GM12878 (cell line): ENCODE data around the gene AHNAK2.

Experiments used
- BRCA1 ChIP-seq: IDR thresholded peaks from 2 replicates; pipeline ENCODE4 v1.6.1; 2011; ENCODE audit warnings: low read depth, low read length, improper control_type of control experiment
- CTCF ChIP-seq, 3 experiments: IDR thresholded peaks in 2 of 3; conservative IDR thresholded peaks in 1 of 3; 2 replicates each; pipeline ENCODE4 v1.5.1; 2011; ENCODE audit warnings: low read depth in 3 of 3, low read length in 3 of 3, mild to moderate bottlenecking in 3 of 3, control low read depth in 2 of 3, moderate library complexity in 2 of 3, inconsistent platforms in 1 of 3, mixed read lengths in 1 of 3; ENCODE audit not compliant: control insufficient read depth in 2 of 3, insufficient read depth in 1 of 3; ENCODE audit errors: extremely low read depth in 1 of 3
- MYC ChIP-seq: IDR thresholded peaks from 2 replicates; pipeline ENCODE4 v1.6.1; 2011; ENCODE audit warnings: mild to moderate bottlenecking, low read length, moderate library complexity, inconsistent platforms; ENCODE audit not compliant: insufficient read depth, insufficient replicate concordance, insufficient read length, severe bottlenecking
- NKRF ChIP-seq: fragments of 450-650 bp; conservative IDR thresholded peaks from 2 replicates; pipeline ENCODE4 v1.6.1; 2017; ENCODE audit warnings: mild to moderate bottlenecking, moderate library complexity
- PAX8 ChIP-seq: fragments of 450-650 bp; IDR thresholded peaks from 2 replicates; pipeline ENCODE4 v1.6.1; 2017; ENCODE audit warnings: mild to moderate bottlenecking, moderate library complexity
- POLR2A ChIP-seq: IDR thresholded peaks from 2 replicates; pipeline ENCODE4 v1.6.1; 2011; ENCODE audit warnings: low read depth, mild to moderate bottlenecking, low read length
- RAD21 ChIP-seq: IDR thresholded peaks from 2 replicates; pipeline ENCODE4 v1.6.1; 2011; ENCODE audit warnings: mild to moderate bottlenecking, low read depth, low read length, moderate library complexity; ENCODE audit not compliant: insufficient read depth
- TAF1 ChIP-seq: IDR thresholded peaks from 2 replicates; pipeline ENCODE4 v1.6.1; 2011; ENCODE audit warnings: mild to moderate bottlenecking, low read depth, low read length, borderline replicate concordance
- USF1 ChIP-seq: IDR thresholded peaks from 2 replicates; pipeline ENCODE4 v1.6.1; 2011; ENCODE audit warnings: borderline replicate concordance, low read depth, mild to moderate bottlenecking, moderate library complexity, mixed read lengths, low read length; ENCODE audit not compliant: insufficient read depth; ENCODE audit errors: extremely low read length
- TF ChIP-seq, protein P1 (sequence below): IDR thresholded peaks from 2 replicates; pipeline ENCODE4 v1.6.1; 2012; ENCODE audit warnings: low read depth, low read length, improper control_type of control experiment
- TF ChIP-seq, protein P2 (sequence below): IDR thresholded peaks from 2 replicates; pipeline ENCODE4 v1.6.1; 2011; ENCODE audit warnings: low read depth, low read length, improper control_type of control experiment, borderline replicate concordance

DNA sequence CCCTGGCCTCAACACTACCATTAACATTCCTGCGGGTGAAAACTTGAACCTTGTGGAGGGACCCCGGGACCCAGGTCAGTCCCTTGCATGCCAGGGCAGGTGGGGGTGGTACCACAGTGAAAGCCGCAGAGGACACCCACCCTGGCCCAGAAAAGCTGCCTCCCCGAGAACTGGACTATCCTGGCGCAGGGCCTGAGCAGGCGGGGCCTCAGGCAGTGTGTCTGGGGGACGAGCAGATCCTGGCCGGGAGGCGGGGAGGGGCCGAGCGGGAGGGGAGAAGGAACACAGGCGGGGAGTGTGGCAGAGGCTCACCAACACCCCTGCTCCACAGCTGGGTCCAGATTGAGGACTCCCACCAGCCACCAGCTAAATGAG is 10.0 kb downstream of the AHNAK2 start:
- no peak for TF ChIP-seq PAX8
- no peak for TF ChIP-seq RAD21
- no peak for TF ChIP-seq CTCF (IDR thresholded peaks at IDR 0.05 in 2 of 3, conservative IDR thresholded peaks at IDR 0.05 in 1 of 3; ENCODE audit: control insufficient read depth in 2 of 3, extremely low read depth in 1 of 3, insufficient read depth in 1 of 3, low read depth in 3 of 3, low read length in 3 of 3)
- TF ChIP-seq BRCA1, result no peak
- no peak for TF ChIP-seq POLR2A
- TF ChIP-seq TAF1, result no peak
- no peak for TF ChIP-seq NKRF
- TF ChIP-seq, protein P1, sequence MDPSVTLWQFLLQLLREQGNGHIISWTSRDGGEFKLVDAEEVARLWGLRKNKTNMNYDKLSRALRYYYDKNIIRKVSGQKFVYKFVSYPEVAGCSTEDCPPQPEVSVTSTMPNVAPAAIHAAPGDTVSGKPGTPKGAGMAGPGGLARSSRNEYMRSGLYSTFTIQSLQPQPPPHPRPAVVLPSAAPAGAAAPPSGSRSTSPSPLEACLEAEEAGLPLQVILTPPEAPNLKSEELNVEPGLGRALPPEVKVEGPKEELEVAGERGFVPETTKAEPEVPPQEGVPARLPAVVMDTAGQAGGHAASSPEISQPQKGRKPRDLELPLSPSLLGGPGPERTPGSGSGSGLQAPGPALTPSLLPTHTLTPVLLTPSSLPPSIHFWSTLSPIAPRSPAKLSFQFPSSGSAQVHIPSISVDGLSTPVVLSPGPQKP, result no peak
- TF ChIP-seq, protein P2, sequence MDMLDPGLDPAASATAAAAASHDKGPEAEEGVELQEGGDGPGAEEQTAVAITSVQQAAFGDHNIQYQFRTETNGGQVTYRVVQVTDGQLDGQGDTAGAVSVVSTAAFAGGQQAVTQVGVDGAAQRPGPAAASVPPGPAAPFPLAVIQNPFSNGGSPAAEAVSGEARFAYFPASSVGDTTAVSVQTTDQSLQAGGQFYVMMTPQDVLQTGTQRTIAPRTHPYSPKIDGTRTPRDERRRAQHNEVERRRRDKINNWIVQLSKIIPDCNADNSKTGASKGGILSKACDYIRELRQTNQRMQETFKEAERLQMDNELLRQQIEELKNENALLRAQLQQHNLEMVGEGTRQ, result no peak
- no peak for TF ChIP-seq MYC
- TF ChIP-seq USF1, result no peak
